Tibial nerve (tissue), 3 donors: ENCODE results near the gene BATF.

Experiments used
- POLR2A ChIP-seq, 2 donors: fragments of 450-650 bp; IDR thresholded peaks; one replicate each; pipeline ENCODE4 v1.6.1; 2017; ENCODE audit warnings: antibody characterized with exemption in 2 of 2, mild to moderate bottlenecking in 2 of 2, moderate library complexity in 2 of 2
- TF ChIP-seq, protein P1 (sequence below), 5 experiments: fragments of 200-600 bp in 3 of 5; fragments of 450-650 bp in 2 of 5; sonication (generic) in 3 of 5; IDR thresholded peaks; one replicate each; pipeline ENCODE4 v1.5.1; 2016 to 2019; ENCODE audit warnings: antibody characterized with exemption in 5 of 5, mild to moderate bottlenecking in 3 of 5, moderate library complexity in 2 of 5

DNA sequence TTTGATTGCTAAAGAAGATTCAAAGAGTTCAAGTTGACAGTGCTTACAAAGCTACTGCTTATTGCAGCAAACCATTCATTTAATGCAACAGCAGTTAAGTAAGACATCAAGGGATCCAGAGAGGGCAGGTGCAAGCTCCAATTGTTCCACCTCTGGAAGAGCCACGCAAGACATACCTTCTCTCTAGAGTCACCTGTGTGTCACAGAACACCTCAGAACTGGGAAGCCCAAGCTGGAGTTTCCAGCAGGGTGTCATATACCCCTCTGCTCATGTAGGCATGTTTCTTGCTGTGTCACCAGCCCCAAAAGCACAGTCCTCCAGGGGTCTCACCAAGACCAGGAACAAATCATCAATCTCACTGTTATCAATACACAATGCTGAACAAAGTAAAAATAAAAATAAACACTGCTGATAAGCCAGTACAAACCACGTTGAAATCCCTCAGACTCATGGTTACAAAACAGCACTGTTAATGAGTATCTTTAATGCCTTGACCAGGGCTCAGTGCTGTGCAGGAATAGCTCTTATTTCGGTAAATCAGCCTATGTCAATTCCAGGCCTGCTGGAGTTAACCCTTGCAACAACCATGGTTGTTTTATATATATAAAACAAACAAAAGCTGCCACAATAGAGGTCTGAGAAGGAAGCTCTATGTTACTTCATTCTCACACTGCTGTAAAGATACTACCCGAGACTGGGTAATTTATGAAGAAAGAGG lies 37.4 kb upstream of the BATF start:
- TF ChIP-seq, protein P1, sequence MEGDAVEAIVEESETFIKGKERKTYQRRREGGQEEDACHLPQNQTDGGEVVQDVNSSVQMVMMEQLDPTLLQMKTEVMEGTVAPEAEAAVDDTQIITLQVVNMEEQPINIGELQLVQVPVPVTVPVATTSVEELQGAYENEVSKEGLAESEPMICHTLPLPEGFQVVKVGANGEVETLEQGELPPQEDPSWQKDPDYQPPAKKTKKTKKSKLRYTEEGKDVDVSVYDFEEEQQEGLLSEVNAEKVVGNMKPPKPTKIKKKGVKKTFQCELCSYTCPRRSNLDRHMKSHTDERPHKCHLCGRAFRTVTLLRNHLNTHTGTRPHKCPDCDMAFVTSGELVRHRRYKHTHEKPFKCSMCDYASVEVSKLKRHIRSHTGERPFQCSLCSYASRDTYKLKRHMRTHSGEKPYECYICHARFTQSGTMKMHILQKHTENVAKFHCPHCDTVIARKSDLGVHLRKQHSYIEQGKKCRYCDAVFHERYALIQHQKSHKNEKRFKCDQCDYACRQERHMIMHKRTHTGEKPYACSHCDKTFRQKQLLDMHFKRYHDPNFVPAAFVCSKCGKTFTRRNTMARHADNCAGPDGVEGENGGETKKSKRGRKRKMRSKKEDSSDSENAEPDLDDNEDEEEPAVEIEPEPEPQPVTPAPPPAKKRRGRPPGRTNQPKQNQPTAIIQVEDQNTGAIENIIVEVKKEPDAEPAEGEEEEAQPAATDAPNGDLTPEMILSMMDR (IDR thresholded peaks at IDR 0.05) = no peak
- no peak for TF ChIP-seq POLR2A (IDR thresholded peaks at IDR 0.05)
